Cardiac septum (tissue), 1 donor: ENCODE data around the gene CFAP69. TPM values are rescaled to one million over a fixed set of nuclear protein-coding genes. Genes with fewer than 3 reads are reported as not detected.
"Not testable (repeated sequence)": the region's sequence is repeated elsewhere in the genome, so short reads cannot be mapped to it uniquely, and the experiment has no call there.

Source experiments
- DNase-seq: peaks from one replicate; pipeline ENCODE4 v3.0.0-alpha.2; 2020; ENCODE audit warnings: low spot score
- intact Hi-C: fragments of 100-400 bp; cut with DNase I; formaldehyde crosslinking; loops from one replicate; pipeline ENCODE4 v1.14.0; 2022
- total RNA-seq: library from RNA; stranded (reverse); fragmentation: NEBNext Ultra II Directional; extraction: Animal tissue kit (Norgen Biotek cat#: 25700); gene quantifications from one replicate; pipeline ENCODE4 v1.2.1, GENCODE V29; 2021
- donor health status: DM: no; HTN: no; CAD: no.

CFAP69 gene
- total RNA-seq, 1 donor from 2014 or later = 3.6 TPM

DNA sequence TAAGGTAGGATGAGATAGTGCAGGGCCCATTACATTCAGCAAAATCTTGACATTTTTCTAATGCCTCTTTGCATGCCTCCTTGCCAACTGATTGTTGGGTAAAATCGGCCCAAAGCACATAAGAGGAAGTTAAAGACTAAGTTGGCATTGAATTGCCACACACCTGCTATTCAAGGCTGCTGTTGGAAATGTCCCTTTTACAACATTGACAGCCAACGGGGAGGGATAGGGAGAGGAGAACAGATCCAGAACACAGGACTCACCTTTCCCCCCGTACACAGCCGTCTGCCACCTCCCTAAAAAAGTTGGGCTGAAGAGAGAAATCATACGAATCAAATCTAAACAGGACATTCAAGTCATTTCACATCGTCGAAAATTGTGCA lies 75.4 kb downstream of the CFAP69 start:
- no peak for DNase-seq
- intact Hi-C loops = no loop called here

DNA sequence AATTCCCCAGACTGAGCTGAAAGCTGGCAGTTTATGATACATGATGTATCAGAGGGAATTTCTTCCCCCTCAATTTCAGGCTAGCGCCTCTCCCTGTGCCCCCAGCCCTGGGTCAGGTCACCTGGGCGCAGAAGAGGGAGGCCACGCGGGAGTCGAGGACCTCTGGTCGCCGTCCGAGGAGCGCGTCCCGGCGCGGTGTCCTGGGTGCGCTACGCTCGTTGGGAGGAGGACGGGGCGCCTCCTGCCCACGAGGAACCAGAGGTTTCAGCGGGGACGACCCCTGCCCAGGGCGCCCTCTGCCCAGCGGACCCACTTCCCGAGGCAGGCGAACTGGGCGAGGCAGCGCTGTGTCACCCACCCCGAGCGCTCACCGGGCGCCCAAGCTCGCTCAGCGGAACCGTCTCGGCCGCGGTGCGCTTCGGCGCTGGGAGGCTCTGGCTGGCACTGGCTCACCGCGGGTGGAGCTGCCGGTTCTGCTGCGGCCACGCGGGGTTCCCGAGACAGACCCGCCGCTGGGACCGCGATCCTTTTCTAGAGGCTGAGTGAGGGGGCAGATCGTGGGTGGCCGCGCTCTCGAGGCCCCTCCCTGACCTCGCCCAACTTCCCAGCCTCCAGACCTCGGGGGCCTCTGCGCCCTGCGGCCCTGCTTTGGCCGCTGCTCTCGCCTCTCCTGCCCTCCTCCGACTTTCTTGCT lies 76.0 kb downstream of the CFAP69 start, which contains the start of gene FAM237B:
FAM237B (minus strand) TSS at position 504 of the 694 bp plus-strand sequence. CDS start 1,556 bp downstream, outside the sequence.
- intact Hi-C loops = no loop called here
- DNase-seq = no peak

DNA sequence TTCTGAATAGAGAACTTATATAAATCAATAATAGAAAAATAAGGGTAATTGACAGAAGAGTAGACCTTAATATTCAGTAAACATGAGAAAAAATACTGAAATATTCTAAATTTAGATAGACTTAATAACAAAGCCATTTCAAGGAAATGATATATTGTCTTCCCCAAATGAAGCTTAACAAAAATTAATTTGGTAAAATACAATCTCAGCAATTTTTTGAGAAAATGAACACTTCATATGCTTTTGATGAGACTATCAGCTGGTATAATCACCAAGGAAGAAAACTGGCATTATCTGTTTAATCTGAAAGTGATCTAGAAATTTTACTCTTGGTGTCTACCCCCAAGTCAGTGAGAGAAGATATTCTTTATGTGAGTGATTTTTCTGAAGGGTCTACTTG lies 77.9 kb downstream of the CFAP69 start:
- DNase-seq = no peak
- intact Hi-C loops = no loop called here

DNA sequence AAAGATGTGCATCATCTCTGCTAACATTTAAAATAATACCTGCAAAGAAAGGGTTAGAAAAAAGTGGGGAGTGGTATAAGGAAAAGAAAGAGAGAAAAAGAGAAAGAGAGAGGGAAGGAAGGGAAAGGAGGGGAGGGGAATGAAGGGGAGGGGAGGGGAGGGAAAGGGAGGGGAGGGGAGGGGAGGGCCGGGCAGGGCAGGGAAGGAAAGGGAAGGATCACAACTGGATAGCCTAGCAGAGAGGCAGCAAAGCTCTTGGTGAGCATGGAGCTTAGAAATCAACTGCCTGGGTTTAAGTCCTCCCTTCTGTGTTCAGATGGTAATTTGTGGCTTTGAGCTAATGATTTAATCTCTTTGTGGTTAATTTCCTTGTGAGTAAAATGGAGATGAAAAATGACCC lies 81.5 kb downstream of the CFAP69 start:
- intact Hi-C loops = no loop called here
- no peak for DNase-seq

DNA sequence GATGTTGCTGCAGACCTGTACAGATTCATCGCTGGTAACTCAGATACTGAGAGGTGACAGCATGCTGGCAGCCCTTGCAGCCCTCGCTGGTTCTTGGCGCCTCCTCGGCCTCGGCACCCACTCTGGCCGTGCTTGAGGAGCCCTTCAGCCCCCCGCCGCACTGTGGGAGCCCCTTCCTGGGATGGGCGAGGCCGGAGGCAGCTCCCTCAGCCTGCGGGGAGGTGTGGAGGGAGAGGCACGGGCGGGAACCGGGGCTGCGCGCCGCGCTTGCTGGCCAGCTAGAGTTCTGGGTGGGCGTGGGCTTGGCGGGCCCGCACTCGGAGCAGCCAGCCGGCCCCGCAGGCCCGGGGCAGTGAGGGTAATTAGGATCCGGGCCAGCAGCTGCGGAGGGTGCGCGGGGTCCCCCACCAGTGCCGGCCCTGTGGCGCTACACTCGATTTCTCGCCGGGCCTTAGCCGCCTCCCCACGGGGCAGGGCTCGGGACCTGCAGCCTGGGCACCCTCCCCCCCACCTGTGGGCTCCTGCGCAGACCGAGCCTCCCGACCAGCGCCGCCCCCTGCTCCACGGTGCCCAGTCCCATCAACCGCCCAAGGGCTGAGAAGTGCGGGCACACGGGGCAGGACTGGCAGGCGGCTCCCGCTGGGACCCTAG lies 89.3 kb downstream of the CFAP69 start:
- intact Hi-C loops = no loop called here
- DNase-seq = no peak

DNA sequence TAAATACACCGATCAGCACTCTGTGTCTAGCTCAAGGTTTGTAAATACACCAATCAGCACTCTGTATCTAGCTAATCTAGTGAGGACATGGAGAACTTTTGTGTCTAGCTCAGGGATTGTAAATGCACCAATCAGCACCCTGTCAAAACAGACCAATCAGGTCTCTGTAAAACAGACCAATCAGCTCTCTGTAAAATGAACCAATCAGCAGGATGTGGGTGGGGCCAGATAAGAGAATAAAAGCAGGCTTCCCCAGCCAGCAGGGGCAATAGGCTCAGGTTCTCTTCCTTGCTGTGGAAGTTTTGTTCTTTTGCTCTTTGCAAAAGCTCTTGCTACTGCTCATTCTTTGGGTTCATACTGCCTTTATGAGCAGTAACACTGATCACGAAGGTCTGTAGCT lies 90.0 kb downstream of the CFAP69 start:
- intact Hi-C loops, DNase-seq: not testable (repeated sequence)

DNA sequence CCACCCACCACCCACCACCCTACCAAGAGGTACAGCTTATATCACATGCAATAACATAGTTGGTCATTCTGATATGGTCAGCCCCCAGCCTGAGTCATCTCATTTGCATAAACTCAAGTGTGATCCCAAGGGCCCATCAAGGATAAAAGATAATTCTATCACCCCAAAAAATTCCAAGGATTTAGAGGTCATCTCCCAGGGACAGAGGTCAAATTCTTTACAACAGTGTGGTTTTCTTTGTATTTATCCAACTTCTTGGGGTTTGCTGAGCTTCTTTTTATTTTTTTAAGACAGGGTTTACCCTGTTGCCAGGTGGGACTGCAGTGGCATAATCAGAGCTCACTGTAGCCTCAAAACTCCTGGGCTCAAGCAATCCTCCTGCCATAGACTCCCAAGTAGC lies 92.1 kb downstream of the CFAP69 start:
- intact Hi-C loops = no loop called here
- no peak for DNase-seq

DNA sequence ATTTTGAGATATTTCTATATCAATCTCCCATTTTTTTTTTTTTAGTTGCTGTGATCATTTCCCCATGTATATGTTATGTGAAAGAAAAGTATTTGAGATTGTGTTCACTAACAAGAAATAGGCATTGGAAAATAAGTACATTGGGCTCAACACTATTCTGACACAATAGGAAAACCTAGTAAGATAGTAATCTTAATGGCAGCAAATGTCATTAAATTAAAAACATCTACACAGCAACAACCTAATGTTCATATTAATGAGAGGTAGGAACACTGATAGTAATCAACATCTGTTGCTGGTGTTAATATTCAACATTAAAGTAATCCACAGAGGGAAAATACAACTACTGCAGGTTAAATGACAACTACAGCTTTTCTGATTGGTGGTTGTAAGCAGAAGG lies 100.0 kb downstream of the CFAP69 start:
- no peak for DNase-seq
- intact Hi-C loops = no loop called here

DNA sequence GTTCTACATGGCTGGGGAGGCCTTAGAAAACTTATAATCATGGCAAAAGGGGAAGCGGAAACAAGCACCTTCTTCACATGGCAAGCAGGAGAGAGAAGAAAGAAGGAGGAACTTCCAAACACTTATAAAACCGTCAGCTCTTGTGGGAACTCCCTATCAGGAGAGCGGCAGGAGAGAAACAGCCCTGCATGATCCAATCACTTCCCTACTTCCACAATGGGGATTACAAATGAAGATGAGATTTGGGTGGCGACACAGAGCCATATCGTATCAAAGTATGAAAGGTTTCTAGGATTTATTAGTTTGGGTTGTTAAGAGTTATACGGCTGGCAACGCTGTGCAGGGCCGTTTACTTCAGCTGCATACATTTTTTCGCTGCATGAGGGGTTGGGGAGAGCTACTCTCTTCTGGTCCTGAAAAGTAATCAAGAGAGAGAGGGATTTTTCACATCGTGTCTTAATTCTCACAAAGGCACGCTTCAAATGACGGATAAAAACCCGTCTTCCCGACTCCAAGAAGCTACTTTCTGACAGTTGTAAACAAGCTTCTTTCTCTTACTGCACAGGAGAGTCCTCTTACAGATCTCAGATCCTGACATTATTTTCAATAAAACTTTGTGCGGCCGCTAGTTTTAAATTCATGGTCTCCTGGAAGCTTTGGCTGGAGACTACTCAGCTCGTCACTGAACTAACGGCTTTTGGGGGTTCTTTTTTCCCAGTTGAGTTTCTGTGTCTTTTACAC lies 100.8 kb downstream of the CFAP69 start:
- intact Hi-C loops = loop anchor here (2.0 kb wide), 1 partner anchor 57 kb away; the partner anchor contains the start of gene CLDN12
- no peak for DNase-seq

DNA sequence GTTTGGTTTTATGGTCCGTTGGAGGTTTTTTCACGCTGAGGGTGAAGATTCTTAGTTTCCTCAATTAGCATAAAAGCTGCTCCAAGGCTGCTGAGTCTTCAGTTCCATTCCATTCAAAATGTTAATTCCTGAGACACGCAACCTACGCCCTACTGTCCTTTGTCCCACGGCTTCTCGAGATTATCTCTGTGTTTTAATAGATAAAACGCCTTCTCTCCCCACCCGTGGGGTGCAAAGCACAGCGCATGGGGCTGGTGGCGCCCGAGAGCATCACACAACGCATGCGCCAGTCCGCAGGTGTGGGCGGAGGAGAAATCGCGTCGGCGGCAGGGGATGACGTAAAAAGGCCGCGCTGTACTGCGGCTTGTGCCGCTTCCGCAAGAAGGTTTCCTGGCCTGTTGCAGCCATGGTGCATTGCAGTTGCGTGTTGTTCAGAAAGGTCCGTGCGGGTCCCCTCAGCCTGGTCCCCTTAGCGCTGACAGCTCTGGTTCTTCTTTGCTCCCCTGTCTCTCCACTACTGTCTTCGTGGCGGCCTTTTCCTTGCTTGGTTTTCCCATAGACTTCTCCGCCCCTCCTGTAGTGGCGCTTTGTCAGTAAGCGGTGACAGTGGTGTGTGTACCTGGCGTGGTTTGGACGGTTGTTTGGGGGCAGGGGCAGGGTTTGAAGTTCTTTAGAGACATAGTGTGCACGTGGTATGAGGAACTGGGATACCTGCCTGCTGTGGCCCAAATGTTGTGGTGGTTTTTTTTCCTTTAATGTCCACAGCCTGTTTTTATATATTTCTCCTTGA lies 101.6 kb downstream of the CFAP69 start, which contains the start of gene GTPBP10:
GTPBP10 (plus strand) TSS at position 381 of the 790 bp plus-strand sequence; CDS start at position 407, 26 bp downstream.
- DNase-seq = peak; percentile 98
- intact Hi-C loops = loop anchor here (2.0 kb wide), 1 partner anchor 56 kb away; the partner anchor contains the start of gene CLDN12

DNA sequence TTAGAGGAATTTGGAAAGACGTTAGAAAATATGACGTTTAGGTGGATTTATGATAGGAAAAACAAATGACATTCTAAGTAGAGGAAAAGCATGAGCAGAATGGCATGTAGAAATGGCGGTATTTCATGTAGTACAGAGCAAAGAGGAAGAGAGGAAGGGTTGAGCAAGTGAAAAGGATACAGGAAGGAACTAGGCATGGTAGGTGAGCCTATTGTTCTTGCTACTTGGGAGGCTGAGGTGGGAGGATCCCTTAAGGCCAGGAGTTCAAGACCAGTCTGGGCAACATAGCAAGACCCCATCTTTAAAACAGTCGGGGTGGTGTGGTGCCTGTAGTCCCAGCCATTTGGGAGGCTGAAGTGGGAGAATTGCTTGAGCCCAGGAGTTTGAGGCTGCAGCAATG lies 102.8 kb downstream of the CFAP69 start:
- no peak for DNase-seq
- intact Hi-C loops = loop anchor here (2.0 kb wide), 1 partner anchor 55 kb away; the partner anchor contains the start of gene CLDN12

DNA sequence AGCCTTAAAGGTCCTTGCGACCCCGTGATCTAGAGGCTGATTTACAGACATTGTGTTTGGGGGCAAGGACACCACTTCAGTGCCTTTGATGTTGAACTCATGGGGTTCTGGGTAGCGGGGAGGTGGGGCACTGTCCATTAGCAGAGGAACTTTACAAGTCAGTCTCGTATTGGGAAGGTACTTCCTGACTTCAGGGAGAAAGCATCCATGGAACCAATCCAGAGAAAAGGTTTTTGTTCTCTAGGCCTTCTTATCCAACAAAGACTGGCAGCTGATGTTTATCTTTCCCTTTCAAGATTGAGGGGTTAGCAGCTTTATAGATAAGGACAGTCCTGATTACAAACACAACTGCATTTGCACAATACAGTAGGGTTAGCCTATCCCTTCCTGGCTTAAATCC lies 104.3 kb downstream of the CFAP69 start:
- DNase-seq = no peak
- intact Hi-C loops = no loop called here

DNA sequence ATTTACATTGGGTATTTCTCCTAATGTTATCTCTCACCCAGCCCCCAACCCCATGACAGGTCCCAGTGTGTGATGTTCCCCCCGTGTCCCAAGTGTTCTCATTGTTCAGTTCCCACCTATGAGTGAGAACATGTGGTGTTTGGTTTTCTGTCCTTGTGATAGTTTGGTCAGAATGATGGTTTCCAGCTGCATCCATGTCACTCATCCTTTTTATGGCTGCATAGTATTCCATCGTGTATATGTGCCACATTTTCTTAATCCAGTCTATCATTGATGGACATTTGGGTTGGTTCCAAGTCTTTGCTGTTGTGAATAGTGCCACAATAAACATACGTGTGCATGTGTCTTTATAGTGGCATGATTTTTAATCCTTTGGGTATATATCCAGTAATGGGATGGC lies 105.1 kb downstream of the CFAP69 start:
- DNase-seq, intact Hi-C loops: not testable (repeated sequence)

DNA sequence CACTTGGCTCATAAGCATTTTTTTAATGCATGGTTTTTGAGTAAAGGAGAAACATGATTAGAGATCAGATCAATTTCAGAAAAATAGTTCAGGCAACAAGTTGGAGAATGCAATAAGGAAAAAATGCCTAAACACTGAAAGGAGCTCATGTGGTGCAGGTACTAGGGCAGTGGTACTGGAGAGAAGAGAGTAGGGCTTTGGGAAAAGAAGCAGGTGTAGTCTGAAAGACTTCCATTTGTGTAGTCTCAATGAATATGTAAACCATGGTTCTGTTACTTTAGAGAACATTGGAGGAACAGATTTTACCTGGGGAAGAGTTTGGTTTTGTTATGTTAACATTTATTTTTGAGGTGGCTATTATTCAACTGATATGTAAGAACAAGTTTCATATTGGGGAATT lies 107.0 kb downstream of the CFAP69 start:
- DNase-seq = no peak
- intact Hi-C loops = no loop called here

Other genes with a start within 250 kb of the CFAP69 start
- gene STEAP1, start 90.7 kb upstream of the CFAP69 start, total RNA-seq = 6.5 TPM
- 15.9 TPM for gene STEAP2, start 33.4 kb upstream of the CFAP69 start, total RNA-seq
- gene FAM237B, start 76.1 kb downstream of the CFAP69 start, total RNA-seq = not detected
- 19.4 TPM for gene GTPBP10, start 101.5 kb downstream of the CFAP69 start, total RNA-seq
- 19.9 TPM for gene CLDN12, start 158.3 kb downstream of the CFAP69 start, total RNA-seq
- gene PTTG1IP2, start 224.5 kb downstream of the CFAP69 start, total RNA-seq = not detected